Stimulated activated CD8-positive, alpha-beta memory T cell treated with anti-CD3 and anti-CD28 coated beads, Interleukin-4, amount 100 ng/mL, for 48 hours (primary cell): ENCODE results near the gene OGDH.
"Not testable (repeated sequence)": the region's sequence is repeated elsewhere in the genome, so short reads cannot be mapped to it uniquely, and the experiment has no call there.

Experiments
- DNase-seq: peaks from one replicate; pipeline ENCODE4 v3.0.0-alpha.2; 2020

Gene OGDH

GRCh38 chr7:44581879-44582603, 24.4 kb upstream of the OGDH start, which contains the start of gene TMED4:
Gene TMED4, minus strand, starts transcription at chr7:44582231. Its CDS starts 25 bp downstream, at chr7:44582206.
- peak; percentile 100 for DNase-seq

DNA sequence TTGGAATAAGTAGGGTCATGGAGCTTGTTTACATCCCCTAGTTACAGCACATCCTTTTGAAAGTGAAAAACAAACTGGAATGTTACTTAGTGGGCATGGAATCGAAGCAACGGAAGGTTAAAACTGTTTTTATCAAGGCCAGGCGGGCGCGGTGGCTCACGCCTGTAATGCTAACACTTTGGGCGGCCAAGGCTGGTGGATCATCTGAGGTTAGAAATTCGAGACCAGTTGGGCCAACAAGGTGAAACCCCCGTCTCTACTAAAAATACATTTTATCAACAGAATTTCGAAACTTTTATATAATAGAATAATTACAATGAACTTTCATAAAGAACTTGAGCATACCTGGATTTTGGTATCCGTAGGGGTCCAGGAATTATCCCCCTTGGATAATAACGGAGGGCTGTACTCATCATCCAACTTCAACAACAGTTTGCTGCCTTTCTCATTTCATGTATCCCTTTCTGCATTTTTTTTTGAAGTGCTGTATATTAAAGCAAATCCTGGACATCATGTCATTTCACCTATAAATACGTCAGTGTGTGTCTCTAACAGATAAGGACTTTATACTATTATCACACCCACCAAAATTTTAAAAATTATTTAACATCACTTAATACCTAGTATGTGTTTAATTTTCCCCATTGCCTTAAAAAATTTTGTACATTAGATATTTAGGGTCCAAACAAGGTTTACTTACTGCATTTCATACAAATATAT, 23.1 kb upstream of the OGDH start:
- DNase-seq, result no peak

DNA sequence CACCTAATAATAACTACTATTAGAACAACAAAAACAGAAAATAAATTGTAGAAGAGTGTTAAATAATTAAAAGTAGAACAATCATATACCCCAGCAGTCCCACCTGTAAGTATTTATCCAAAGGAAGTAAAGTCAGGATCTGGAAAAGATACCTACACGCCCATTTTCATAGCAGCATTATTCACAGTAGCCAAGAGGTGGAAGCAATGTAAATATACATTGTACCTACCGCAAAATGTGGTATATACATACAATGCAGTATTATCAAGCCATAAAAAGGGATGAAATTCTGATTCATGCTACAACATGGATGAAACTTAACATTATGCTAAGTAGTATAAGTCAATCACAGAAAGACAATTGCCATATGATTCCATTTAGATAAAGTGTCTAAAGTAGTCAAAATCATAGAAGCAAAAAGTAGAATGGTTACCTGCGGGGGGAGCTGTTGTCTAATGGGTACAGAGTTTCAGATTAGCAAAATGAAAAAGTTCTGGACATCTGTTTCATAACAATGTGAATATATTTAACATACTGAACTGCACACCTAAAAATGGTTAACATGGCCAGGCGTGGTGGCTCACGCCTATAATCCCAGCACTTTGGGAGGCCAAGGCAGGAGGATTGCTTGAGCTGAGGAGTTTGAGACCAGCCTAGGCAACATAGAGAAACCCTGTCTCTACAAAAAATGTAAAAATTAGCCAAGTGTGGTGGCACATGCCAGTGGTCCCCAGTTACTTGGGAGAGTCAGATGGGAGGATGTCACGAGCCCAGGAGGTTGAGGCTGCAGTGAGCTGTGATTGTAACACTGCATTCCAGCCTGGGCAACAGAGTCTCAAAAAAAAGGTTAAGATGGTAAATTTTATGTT, 18.4 kb upstream of the OGDH start:
- DNase-seq, result peak; percentile 70

DNA sequence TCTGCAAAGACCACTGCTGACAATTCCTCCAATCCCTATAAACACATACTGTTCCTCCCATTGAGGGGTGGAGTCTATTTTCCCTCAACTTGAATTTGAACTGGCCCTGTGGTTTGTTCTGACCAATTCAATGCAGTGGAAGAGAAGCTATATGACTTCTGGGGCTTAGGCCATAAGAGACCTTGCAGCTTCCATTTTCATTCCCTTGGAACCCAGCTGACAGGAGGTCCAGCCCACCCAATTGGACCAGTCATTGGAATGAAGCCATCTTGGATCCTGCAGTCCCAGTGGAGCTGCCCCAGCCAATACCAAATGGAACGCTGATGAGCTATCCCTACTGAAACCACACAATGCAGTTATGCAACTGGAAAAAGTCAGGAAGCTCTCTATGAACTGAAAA, 15.5 kb upstream of the OGDH start:
- DNase-seq, result no peak

DNA sequence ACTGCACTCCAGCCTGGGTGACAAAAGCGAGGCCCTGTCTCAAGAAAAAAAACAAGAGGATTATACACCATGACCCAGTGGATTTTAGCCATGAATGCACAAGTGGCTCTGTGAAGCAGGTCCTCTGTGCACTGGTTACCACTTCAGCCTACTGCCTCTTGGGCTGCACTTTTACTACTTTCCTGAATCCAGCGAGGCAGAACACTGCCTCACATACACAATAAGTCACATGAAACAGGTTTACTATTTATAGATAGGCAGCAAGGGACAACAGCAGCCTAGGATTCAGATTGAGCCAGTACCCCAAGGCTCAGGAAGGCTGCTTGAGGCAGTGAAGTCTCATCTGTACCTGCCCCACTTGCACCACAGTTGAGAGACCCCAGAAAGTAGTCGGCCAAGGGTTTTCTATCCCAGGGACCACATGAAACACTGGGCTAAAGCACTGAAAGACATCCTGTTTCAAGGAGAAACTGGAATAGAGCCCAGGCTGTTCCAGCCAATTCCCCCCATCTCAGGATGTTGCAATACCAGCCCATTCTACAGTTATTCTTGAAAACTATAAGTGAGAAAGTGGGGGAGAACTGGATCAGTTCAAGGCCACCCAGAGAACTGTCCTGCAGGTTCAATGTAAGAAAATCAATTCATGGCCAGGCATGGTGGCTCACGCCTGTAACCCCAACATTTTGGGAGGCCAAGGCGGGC, 10.3 kb upstream of the OGDH start:
- no peak for DNase-seq

- DNase-seq, result not testable (repeated sequence)
Observed at GRCh38 chr7:44597181-44597580, 9.2 kb upstream of the OGDH start.

- DNase-seq, result no peak
Observed at GRCh38 chr7:44599222-44599621, 7.2 kb upstream of the OGDH start.

GRCh38 chr7:44602576-44602910, 3.9 kb upstream of the OGDH start:
- no peak for DNase-seq

GRCh38 chr7:44603193-44603592, 3.2 kb upstream of the OGDH start:
- DNase-seq, result no peak

- DNase-seq, result no peak
Observed at GRCh38 chr7:44604941-44605340, 1.5 kb upstream of the OGDH start.

GRCh38 chr7:44607141-44608068, 978 bp downstream of the OGDH start:
- DNase-seq, result no peak

GRCh38 chr7:44608916-44609648, 2.7 kb downstream of the OGDH start:
- DNase-seq, result no peak

DNA sequence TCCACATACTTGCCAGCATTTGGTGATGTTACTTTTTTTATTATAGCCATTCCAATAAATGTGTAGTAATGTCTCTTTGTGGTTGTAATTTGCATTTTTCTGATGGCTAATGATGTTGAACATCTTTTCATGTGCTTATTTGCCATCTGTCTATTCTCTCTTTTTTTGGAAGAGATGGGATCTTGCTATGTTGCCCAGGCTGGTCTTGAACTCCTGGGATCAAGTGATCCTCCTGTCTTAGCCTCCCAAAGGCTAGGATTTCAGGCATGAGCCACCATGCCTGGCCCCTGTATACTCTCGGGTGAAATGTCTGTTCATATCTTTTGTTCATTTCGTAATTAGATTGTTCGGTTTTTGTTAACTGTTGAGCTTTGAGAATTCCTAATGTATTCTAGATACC, 3.4 kb downstream of the OGDH start:
- no peak for DNase-seq

- DNase-seq, result no peak
Observed at GRCh38 chr7:44615149-44615611, 8.8 kb downstream of the OGDH start.

- DNase-seq, result no peak
Observed at GRCh38 chr7:44615793-44616192, 9.4 kb downstream of the OGDH start.

DNA sequence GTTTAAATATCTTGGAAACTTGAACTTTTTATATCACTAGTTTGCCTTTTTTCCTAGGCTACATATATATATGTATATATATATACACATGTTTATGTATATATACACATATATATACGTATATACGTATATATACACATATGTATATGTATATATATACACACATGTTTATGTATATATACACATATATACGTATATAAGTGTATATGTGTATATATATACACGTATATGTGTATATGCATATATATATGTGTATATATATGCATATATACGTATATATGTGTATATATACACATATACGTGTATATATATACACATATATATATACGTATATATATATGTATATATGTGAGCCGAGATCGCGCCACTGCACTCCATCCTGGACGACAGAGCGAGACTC, 10.1 kb downstream of the OGDH start:
- no peak for DNase-seq

- peak; percentile 47 for DNase-seq
Observed at GRCh38 chr7:44617225-44617890, 10.9 kb downstream of the OGDH start.

- DNase-seq, result no peak
Observed at GRCh38 chr7:44618045-44618444, 11.6 kb downstream of the OGDH start.

DNA sequence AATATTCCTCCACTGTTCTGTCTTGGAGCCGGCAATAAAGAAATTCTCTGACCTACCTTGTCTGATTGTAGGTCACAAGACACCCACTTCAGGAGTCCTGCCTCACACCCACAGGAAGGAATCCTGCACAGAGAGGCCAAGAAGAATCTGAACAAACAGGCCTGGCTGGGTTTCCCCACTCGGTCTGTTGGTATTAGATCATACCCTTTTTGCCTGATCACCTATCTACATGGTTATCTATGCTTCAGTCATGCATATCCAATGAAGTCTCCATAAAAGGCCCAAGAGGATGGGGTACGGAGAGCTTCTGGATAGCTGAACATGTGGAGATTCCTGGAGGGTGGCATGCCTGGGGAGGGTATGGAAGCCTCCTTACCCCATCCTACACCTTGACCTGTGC, 12.3 kb downstream of the OGDH start:
- no peak for DNase-seq

DNA sequence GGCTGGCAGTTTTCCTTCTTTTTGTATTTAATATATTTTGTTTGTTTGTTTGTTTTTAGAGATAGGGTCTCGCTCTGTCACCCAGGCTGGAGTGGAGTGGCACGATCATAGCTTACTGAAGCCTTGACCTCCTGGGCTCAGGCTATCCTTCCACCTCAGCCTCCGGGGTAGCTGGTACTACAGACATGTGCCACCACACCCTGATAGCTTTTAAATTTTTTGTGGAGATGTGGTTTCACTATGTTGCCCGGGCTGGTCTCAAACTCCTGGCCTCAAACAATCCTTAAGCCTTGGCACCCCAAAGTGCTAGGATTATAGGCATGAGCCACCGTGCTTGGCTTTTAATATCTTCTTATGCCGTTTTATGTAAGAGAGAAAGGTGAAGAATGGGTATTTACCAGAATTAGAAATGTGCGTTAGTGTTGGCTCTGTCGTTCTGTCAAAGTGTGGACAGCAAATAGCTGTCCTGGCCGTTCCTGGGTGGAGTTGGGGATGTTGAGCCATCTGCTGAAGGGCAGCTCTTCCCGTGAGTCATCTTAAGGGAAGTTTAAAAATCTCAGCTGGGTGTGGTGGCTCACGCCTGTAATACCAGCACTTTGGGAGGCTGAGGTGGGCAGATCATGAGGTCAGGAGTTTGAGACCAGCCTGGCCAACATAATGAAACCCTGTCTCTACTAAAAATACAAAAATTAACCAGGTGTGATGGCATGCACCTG, 14.8 kb downstream of the OGDH start:
- no peak for DNase-seq
